Tibial nerve (tissue), 4 donors: Measurements from ENCODE around the gene STX8. TPM values are rescaled to one million over a fixed set of nuclear protein-coding genes. Genes with fewer than 3 reads are reported as not detected.

ENCODE experiments used
- DNase-seq, 2 donors: peaks; one replicate each; pipeline ENCODE4 v3.0.0-alpha.2; 2019; ENCODE audit warnings: low spot score in 2 of 2
- H3K27ac ChIP-seq, 4 donors: fragments of 200-600 bp; sonication (generic) in 3 of 4; one replicate each; pipeline ENCODE4 v1.5.1; 2017 to 2019; ENCODE audit warnings: mild to moderate bottlenecking in 1 of 4
- H3K27me3 ChIP-seq, 2 donors: fragments of 200-600 bp; sonication (generic) in 1 of 2; one replicate each; pipeline versions ENCODE4 v1.5.1 to v1.6.0; 2017 to 2019
- H3K36me3 ChIP-seq, 3 donors: fragments of 200-600 bp; sonication (generic); one replicate each; pipeline ENCODE4 v1.5.1; 2018 to 2019
- H3K4me1 ChIP-seq, 4 donors: fragments of 200-600 bp; sonication (generic) in 3 of 4; one replicate each; pipeline ENCODE4 v1.5.1; 2017 to 2019
- H3K4me3 ChIP-seq, 4 donors: fragments of 200-600 bp; sonication (generic) in 3 of 4; one replicate each; pipeline ENCODE4 v1.5.1; 2017 to 2019; ENCODE audit warnings: mild to moderate bottlenecking in 1 of 4, moderate library complexity in 1 of 4
- H3K9me3 ChIP-seq, 4 donors: fragments of 200-600 bp; sonication (generic) in 3 of 4; one replicate each; pipeline ENCODE4 v1.5.1; 2017 to 2019
- EP300 ChIP-seq, 2 donors: sonication (generic); formaldehyde crosslinking; IDR thresholded peaks; one replicate each; pipeline ENCODE4 v1.6.1; 2017; ENCODE audit warnings: antibody characterized with exemption in 2 of 2, mild to moderate bottlenecking in 1 of 2
- POLR2A ChIP-seq, 2 donors: fragments of 450-650 bp; IDR thresholded peaks; one replicate each; pipeline ENCODE4 v1.6.1; 2017; ENCODE audit warnings: antibody characterized with exemption in 2 of 2, mild to moderate bottlenecking in 2 of 2, moderate library complexity in 2 of 2
- WGBS, 2 donors: methylation state at CpG; one replicate each; pipeline ENCODE4 v1.1.5; 2018; 5-methylcytosine and 5-hydroxymethylcytosine counted together
- total RNA-seq, 4 donors: library from RNA; depleted of rRNA; stranded (reverse); fragments of >200 nt; gene quantifications; one replicate each; pipeline ENCODE4 v1.1.0, GENCODE V29; 2016
- TF ChIP-seq, protein P1 (sequence below), 5 experiments: fragments of 200-600 bp in 3 of 5; fragments of 450-650 bp in 2 of 5; sonication (generic) in 3 of 5; IDR thresholded peaks; one replicate each; pipeline ENCODE4 v1.5.1; 2016 to 2019; ENCODE audit warnings: antibody characterized with exemption in 5 of 5, mild to moderate bottlenecking in 3 of 5, moderate library complexity in 2 of 5

STX8 gene
- total RNA-seq, 4 donors from 2014 or later = 57.7 to 97.2 (median 69.1) TPM

DNA sequence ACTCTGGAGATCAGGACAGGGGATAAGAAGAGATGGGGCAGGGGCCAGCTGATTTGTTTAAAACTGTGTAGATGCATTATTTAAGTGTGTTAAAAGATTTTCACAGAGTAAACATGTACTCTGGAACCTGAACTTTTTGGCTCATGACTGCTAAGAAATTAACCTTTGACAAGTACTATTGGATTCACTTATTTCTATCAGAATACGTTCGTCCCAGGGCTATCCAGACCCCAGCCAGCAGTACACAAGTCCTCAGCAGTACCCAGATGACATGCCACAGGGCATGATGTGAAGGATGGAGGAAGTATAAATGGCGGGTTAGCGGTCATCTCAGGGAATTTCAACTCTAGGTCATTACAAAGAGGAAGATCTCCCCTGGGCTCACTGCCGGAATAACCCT, 253.7 kb downstream of the STX8 start:
- H3K4me1 ChIP-seq = no peaks in the 10 kb centered on the region
- H3K27me3 ChIP-seq = no peaks in the 10 kb centered on the region
- H3K27ac ChIP-seq = no peak overlapping the region
- TF ChIP-seq, protein P1, sequence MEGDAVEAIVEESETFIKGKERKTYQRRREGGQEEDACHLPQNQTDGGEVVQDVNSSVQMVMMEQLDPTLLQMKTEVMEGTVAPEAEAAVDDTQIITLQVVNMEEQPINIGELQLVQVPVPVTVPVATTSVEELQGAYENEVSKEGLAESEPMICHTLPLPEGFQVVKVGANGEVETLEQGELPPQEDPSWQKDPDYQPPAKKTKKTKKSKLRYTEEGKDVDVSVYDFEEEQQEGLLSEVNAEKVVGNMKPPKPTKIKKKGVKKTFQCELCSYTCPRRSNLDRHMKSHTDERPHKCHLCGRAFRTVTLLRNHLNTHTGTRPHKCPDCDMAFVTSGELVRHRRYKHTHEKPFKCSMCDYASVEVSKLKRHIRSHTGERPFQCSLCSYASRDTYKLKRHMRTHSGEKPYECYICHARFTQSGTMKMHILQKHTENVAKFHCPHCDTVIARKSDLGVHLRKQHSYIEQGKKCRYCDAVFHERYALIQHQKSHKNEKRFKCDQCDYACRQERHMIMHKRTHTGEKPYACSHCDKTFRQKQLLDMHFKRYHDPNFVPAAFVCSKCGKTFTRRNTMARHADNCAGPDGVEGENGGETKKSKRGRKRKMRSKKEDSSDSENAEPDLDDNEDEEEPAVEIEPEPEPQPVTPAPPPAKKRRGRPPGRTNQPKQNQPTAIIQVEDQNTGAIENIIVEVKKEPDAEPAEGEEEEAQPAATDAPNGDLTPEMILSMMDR (IDR thresholded peaks at IDR 0.05) = no peak
- TF ChIP-seq POLR2A (IDR thresholded peaks at IDR 0.05) (no peak), EP300 (IDR thresholded peaks at IDR 0.05) (no peak)
- peaks cover 0 to 20% (median 4%) of the 10 kb centered on the region in 4 donors for H3K9me3 ChIP-seq
- DNase-seq = no peak
- 59 to 72% methylated on average over 5 of the region's 5 CpGs for whole genome bisulfite sequencing, 2 donors
- no peaks in the 10 kb centered on the region for H3K36me3 ChIP-seq
- no peak overlapping the region for H3K4me3 ChIP-seq

DNA sequence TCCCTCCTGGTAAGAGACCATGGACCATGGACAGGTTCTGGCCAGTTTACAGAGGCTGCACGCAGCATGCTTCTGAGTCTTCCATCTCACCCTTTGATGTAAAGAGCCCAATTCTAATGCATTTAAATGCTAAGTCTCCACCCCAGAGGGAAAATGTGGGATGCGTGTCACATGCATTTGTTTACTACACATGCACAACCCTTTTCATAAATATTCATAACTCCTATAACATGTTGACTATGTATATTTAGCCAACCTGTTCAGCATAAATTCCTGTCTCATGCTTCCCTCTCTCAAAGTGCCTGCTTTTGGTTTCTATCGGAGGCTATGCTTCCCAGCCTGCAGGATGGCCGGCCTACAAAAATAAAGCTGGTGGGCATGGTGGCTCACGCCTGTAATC, 260.3 kb downstream of the STX8 start:
- Histone ChIP-seq H3K27me3 (no peaks in the 10 kb centered on the region), H3K36me3 (no peaks in the 10 kb centered on the region), H3K4me3 (no peak overlapping the region), H3K4me1 (no peaks in the 10 kb centered on the region), H3K9me3 (peaks cover 0 to 20% (median 4%) of the 10 kb centered on the region in 4 donors), H3K27ac (no peak overlapping the region)
- TF ChIP-seq, protein P1 (IDR thresholded peaks at IDR 0.05) = no peak
- TF ChIP-seq EP300 (IDR thresholded peaks at IDR 0.05) (no peak), POLR2A (IDR thresholded peaks at IDR 0.05) (no peak)
- no peak for DNase-seq
- WGBS, 2 donors = 97 to 99% methylated on average over 5 of the region's 5 CpGs

DNA sequence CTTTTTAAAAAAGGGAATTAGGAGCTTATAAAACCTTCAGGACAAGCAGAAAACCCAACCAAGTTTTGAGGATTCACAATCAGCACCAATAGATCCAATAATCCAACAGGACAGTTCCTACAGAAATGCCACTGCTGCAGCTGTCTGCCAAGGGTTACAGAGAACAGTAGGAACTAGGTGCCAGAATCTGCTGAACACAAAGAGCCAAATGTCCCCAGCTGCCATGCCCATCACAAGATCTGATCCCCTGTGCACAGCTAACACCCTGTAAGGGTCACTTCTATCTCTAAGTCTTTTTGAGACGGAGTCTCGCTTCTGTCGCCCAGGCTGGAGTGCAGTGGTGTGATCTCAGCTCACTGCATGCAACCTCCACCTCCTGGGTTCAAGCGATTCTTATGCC, 262.3 kb downstream of the STX8 start:
- TF ChIP-seq EP300 (IDR thresholded peaks at IDR 0.05) (no peak), POLR2A (IDR thresholded peaks at IDR 0.05) (no peak)
- TF ChIP-seq, protein P1 (IDR thresholded peaks at IDR 0.05) = no peak
- Histone ChIP-seq H3K36me3 (no peaks in the 10 kb centered on the region), H3K27me3 (no peaks in the 10 kb centered on the region), H3K27ac (no peak overlapping the region), H3K4me1 (no peaks in the 10 kb centered on the region), H3K9me3 (peaks cover 0 to 7% (median 2%) of the 10 kb centered on the region in 4 donors), H3K4me3 (no peak overlapping the region)
- 83 to 92% methylated on average over 4 of the region's 4 CpGs for WGBS, 2 donors
- DNase-seq = no peak

DNA sequence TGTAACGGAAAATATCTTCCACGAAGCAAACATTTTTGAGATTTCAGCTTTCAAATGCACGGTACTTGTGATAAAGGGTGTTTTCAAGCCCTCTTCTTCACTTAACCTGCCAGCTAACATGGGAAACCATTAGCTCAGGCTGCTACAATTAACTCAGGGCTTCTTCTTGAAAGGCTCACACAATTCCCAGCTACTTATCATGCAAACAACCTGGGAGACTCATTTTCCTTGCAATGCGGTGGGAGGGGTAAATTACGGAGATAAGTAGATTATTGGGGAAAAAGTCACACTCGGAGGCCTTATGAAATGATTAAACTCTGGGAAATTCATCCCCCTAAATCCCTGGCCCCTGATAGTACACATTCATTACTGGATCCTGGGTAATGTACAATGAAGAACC, 266.4 kb downstream of the STX8 start:
- Histone ChIP-seq H3K4me3 (no peak overlapping the region), H3K27me3 (no peaks in the 10 kb centered on the region), H3K27ac (no peak overlapping the region), H3K36me3 (no peaks in the 10 kb centered on the region), H3K4me1 (no peaks in the 10 kb centered on the region), H3K9me3 (no peaks in the 10 kb centered on the region)
- WGBS, 2 donors = 81 to 85% methylated on average over 6 of the region's 6 CpGs
- no peak for DNase-seq
- TF ChIP-seq POLR2A (IDR thresholded peaks at IDR 0.05) = no peak
- TF ChIP-seq, protein P1 (IDR thresholded peaks at IDR 0.05) = no peak
- no peak for TF ChIP-seq EP300 (IDR thresholded peaks at IDR 0.05)

DNA sequence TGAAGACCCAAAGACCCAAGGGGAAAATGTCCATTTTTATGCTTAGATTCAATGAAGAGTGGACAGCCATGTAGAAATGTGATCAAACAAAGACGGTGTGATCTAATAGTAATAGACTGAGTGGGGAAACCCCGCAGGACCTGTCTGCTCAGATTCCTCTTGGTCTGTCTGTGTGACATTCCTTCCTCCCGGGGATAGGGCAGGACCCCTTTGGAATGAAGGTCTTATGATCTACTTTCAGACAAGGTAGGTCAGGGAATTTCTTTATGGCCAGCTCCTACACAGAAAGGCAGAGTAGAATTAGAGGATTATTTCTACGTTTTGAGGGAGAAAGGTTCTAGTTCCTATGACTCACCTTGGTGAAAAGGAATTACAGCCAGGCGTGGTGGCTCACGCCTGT, 267.6 kb downstream of the STX8 start:
- 94% methylated on average over 6 of the region's 6 CpGs for WGBS, 2 donors
- Histone ChIP-seq H3K27ac (no peak overlapping the region), H3K4me1 (no peaks in the 10 kb centered on the region), H3K36me3 (no peaks in the 10 kb centered on the region), H3K27me3 (no peaks in the 10 kb centered on the region), H3K9me3 (no peaks in the 10 kb centered on the region), H3K4me3 (no peak overlapping the region)
- no peak for DNase-seq
- TF ChIP-seq EP300 (IDR thresholded peaks at IDR 0.05) (no peak), POLR2A (IDR thresholded peaks at IDR 0.05) (no peak)
- TF ChIP-seq, protein P1 (IDR thresholded peaks at IDR 0.05) = no peak
